Spleen (tissue), 7 donors: ENCODE data around the gene CACNA2D3.

Experiments
- CTCF ChIP-seq, 11 experiments: fragments of 200-600 bp in 7 of 11; fragments of 450-650 bp in 4 of 11; sonication (generic) in 4 of 11; IDR thresholded peaks in 8 of 11; conservative IDR thresholded peaks in 3 of 11; 1 replicate in 7 of 11; 2 replicates in 4 of 11; pipeline versions ENCODE4 v1.4.0 to v1.8.0; 2016 to 2021; ENCODE audit warnings: antibody characterized with exemption in 11 of 11, inconsistent platforms in 4 of 11, mild to moderate bottlenecking in 1 of 11
- POLR2A ChIP-seq, 3 donors: fragments of 450-650 bp; IDR thresholded peaks; one replicate each; pipeline ENCODE4 v1.5.1; 2017; ENCODE audit warnings: antibody characterized with exemption in 3 of 3, mild to moderate bottlenecking in 1 of 3
- donor health status: DM: no; HTN: no; CAD: no; lungs with moderate emphysema.
- donor health status: DM: no; HTN: no; CAD: no.
- donor health status: DM: no; HTN: no; CAD: no.

DNA sequence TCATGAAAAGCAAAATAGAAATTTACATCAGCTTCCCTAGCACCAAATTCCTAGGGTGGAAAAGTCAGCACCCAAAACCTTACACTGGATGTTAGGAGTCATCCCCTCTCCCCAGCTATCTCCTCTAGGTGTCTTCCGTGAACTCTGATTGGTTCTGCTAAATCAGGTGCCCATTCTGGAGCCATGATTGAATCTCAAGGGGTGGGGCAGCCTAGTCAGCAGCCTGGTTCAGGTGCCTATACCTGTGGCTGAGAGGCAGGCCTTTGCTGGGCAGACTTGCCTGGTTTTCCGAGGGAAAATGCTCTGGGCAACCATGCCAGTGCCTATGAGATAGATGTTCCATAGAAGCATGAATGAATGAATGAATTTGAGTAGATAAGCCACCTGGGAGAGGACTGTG, 468.8 kb downstream of the CACNA2D3 start:
- TF ChIP-seq CTCF (IDR thresholded peaks at IDR 0.05 in 8 of 11, conservative IDR thresholded peaks at IDR 0.05 in 3 of 11), result no peak
- TF ChIP-seq POLR2A (IDR thresholded peaks at IDR 0.05), result no peak
